Measurements from ENCODE around the gene HDHD2. TPM values are rescaled to one million over a fixed set of nuclear protein-coding genes. Genes with fewer than 3 reads are reported as not detected.
"Not testable (repeated sequence)": the region's sequence is repeated elsewhere in the genome, so short reads cannot be mapped to it uniquely, and the experiment has no call there.

Gene HDHD2
- total and polyA plus RNA-seq, 12 donors: 23.5 to 100 (median 62.5) TPM

GRCh38 chr18:47187721-47188120 lies 37.4 kb upstream of the HDHD2 start:
- H3K9me3 ChIP-seq (replicated peaks in 1 of 3): no peaks in the 10 kb centered on the region
- TF ChIP-seq, protein P1, sequence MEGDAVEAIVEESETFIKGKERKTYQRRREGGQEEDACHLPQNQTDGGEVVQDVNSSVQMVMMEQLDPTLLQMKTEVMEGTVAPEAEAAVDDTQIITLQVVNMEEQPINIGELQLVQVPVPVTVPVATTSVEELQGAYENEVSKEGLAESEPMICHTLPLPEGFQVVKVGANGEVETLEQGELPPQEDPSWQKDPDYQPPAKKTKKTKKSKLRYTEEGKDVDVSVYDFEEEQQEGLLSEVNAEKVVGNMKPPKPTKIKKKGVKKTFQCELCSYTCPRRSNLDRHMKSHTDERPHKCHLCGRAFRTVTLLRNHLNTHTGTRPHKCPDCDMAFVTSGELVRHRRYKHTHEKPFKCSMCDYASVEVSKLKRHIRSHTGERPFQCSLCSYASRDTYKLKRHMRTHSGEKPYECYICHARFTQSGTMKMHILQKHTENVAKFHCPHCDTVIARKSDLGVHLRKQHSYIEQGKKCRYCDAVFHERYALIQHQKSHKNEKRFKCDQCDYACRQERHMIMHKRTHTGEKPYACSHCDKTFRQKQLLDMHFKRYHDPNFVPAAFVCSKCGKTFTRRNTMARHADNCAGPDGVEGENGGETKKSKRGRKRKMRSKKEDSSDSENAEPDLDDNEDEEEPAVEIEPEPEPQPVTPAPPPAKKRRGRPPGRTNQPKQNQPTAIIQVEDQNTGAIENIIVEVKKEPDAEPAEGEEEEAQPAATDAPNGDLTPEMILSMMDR (IDR thresholded peaks at IDR 0.05): no peak
- no peak for TF ChIP-seq POLR2A (IDR thresholded peaks at IDR 0.05)
- H3K27me3 ChIP-seq: no peaks in the 10 kb centered on the region
- no peak for DNase-seq
- no peak overlapping the region for H3K27ac ChIP-seq
- H3K4me3 ChIP-seq: no peak overlapping the region
- 81 to 85% (median 84%) methylated on average over 7 of the region's 7 CpGs for WGBS, 4 donors
- no peaks in the 10 kb centered on the region for H3K4me1 ChIP-seq (replicated peaks in 1 of 2)
- no peaks in the 10 kb centered on the region for H3K36me3 ChIP-seq (replicated peaks in 1 of 2)
- intact Hi-C loops (cut with DNase I): no loop called here

GRCh38 chr18:47184419-47185050 lies 34.2 kb upstream of the HDHD2 start:
- Histone ChIP-seq H3K27ac (no peak overlapping the region), H3K27me3 (no peaks in the 10 kb centered on the region), H3K36me3 (replicated peaks in 1 of 2) (no peaks in the 10 kb centered on the region), H3K4me3 (no peak overlapping the region), H3K4me1 (replicated peaks in 1 of 2) (no peaks in the 10 kb centered on the region), H3K9me3 (replicated peaks in 1 of 3) (no peaks in the 10 kb centered on the region)
- intact Hi-C loops (cut with DNase I): no loop called here
- WGBS, 4 donors: 69 to 78% (median 74%) methylated on average over 2 to 5 of the region's 5 CpGs
- peak in 5 of 7 donors; percentile 11 to 65 (median 45) for DNase-seq
- TF ChIP-seq, protein P1 (IDR thresholded peaks at IDR 0.05): no peak
- TF ChIP-seq POLR2A (IDR thresholded peaks at IDR 0.05): no peak

DNA sequence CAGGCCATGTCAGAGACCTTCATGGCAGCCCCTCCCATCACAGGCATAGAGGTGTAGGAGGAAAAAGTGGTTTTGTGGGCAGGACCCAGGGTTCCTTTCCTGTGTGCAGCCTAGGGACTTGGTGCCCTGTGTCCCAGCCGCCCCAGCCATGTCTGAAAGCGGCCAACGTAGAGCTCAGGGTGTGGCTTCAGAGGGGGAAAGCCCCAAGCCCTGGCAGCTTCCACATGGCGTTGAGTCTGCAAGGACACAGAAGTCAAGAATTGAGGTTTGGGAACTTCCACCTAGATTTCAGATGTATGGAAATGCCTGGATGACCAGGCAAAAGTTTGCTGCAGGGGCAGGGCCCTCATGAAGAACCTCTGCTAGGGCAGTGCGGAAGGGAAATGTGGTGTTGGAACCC lies 31.9 kb upstream of the HDHD2 start:
- H3K9me3 ChIP-seq (replicated peaks in 1 of 3); H3K27me3 ChIP-seq; H3K36me3 ChIP-seq (replicated peaks in 1 of 2); H3K4me1 ChIP-seq (replicated peaks in 1 of 2); H3K27ac ChIP-seq; intact Hi-C loops (cut with DNase I); H3K4me3 ChIP-seq; DNase-seq: not testable (repeated sequence)
- 68 to 94% (median 82%) methylated on average over 4 to 5 of the region's 5 CpGs for WGBS, 4 donors

DNA sequence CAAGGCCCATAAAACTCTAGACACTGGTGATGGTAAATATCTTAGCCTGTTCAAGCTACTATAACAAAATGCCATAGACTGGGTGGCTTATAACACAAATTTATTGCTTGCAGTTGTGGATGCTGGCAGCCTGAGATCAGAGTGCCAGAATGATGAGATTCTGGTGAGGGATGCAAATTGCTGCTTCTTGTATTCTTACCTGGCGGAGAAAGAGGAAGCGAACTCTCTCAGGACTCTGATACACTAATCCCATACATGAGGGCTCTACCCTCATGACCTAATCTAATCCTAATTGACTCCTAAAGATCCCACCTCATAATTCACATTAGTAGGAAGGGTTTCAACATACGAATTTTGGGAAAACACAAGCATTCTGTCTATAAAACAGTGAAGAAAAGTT lies 30.5 kb upstream of the HDHD2 start:
- WGBS, 4 donors: 72 to 82% (median 76%) methylated on average over 3 of the region's 3 CpGs
- intact Hi-C loops (cut with DNase I): no loop called here
- TF ChIP-seq, protein P1 (IDR thresholded peaks at IDR 0.05): no peak
- TF ChIP-seq POLR2A (IDR thresholded peaks at IDR 0.05): no peak
- H3K9me3 ChIP-seq (replicated peaks in 1 of 3): no peaks in the 10 kb centered on the region
- no peak overlapping the region for H3K27ac ChIP-seq
- H3K4me3 ChIP-seq: no peak overlapping the region
- no peaks in the 10 kb centered on the region for H3K27me3 ChIP-seq
- DNase-seq: no peak
- no peaks in the 10 kb centered on the region for H3K36me3 ChIP-seq (replicated peaks in 1 of 2)
- no peaks in the 10 kb centered on the region for H3K4me1 ChIP-seq (replicated peaks in 1 of 2)

DNA sequence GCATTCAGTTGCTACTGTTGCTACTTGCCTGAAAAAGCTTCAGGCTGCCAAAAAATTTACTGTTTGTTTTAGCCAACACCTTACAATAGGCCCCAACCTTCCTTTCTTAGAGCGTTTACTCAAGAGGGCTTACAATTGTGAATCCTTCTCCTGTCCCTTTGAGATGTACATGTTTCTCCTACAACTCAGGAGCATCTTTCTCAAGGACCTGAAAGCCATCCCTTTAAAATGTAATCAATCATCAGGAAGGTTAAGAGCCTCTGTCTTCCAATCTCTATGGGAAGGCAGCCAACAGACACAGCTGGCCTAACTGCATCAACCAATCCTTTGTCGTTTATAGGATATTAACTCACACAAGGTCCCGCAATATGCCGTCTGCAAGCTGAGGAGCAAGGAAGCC lies 29.2 kb upstream of the HDHD2 start:
- intact Hi-C loops (cut with DNase I): no loop called here
- Histone ChIP-seq H3K9me3 (replicated peaks in 1 of 3) (no peaks in the 10 kb centered on the region), H3K27ac (no peak overlapping the region), H3K36me3 (replicated peaks in 1 of 2) (no peaks in the 10 kb centered on the region), H3K4me1 (replicated peaks in 1 of 2) (peaks cover 0 to 7% of the 10 kb centered on the region in 2 donors), H3K4me3 (no peak overlapping the region), H3K27me3 (no peaks in the 10 kb centered on the region)
- TF ChIP-seq POLR2A (IDR thresholded peaks at IDR 0.05): no peak
- TF ChIP-seq, protein P1 (IDR thresholded peaks at IDR 0.05): no peak
- WGBS, 4 donors: 46 to 59% (median 56%) methylated on average over 4 of the region's 4 CpGs
- DNase-seq: no peak
